Muscle layer of colon (tissue), 2 donors: Measurements from ENCODE around the gene MRPS2.

Experiments
- H3K27ac ChIP-seq: one replicate; pipeline ENCODE4 v1.7.0; 2013; ENCODE audit warnings: low read depth, mild to moderate bottlenecking, low read length, moderate library complexity
- H3K27me3 ChIP-seq, 2 donors: one replicate each; pipeline ENCODE4 v1.7.0; 2013; ENCODE audit warnings: low read length in 2 of 2, mild to moderate bottlenecking in 2 of 2; ENCODE audit not compliant: insufficient read depth in 2 of 2, control insufficient read depth in 1 of 2
- H3K36me3 ChIP-seq: one replicate; pipeline ENCODE4 v1.7.0; 2013; ENCODE audit warnings: mild to moderate bottlenecking, low read length; ENCODE audit not compliant: insufficient read depth
- H3K4me1 ChIP-seq: one replicate; pipeline ENCODE4 v1.7.0; 2013; ENCODE audit warnings: mild to moderate bottlenecking, low read length; ENCODE audit not compliant: insufficient read depth
- H3K4me3 ChIP-seq, 2 donors: one replicate each; pipeline ENCODE4 v1.7.0; 2013; ENCODE audit warnings: low read length in 2 of 2, low read depth in 1 of 2, mild to moderate bottlenecking in 1 of 2, moderate library complexity in 1 of 2
- H3K9ac ChIP-seq: one replicate; pipeline ENCODE4 v1.7.0; 2013; ENCODE audit warnings: low read length
- H3K9me3 ChIP-seq: one replicate; pipeline ENCODE4 v1.7.0; 2013; ENCODE audit warnings: mild to moderate bottlenecking, low read length
- donor health status: abdominal sarcoma.
- donor health status: Adenocarcinoma of cecum.

Gene MRPS2

GRCh38 chr9:135471791-135472640 lies 28.5 kb upstream of the MRPS2 start:
- H3K27me3 ChIP-seq = no peaks in the 10 kb centered on the region
- no peak overlapping the region for H3K4me3 ChIP-seq

GRCh38 chr9:135473972-135474543 lies 26.4 kb upstream of the MRPS2 start:
- Histone ChIP-seq H3K4me3 (no peak overlapping the region), H3K9me3 (no peaks in the 10 kb centered on the region), H3K4me1 (no peaks in the 10 kb centered on the region), H3K36me3 (no peaks in the 10 kb centered on the region), H3K27ac (no peak overlapping the region), H3K9ac (no peak overlapping the region), H3K27me3 (no peaks in the 10 kb centered on the region)

More at GRCh38 chr9:135471791-135472640, 28.5 kb upstream of the MRPS2 start:
- H3K4me1 ChIP-seq = no peaks in the 10 kb centered on the region
- H3K27ac ChIP-seq = no peak overlapping the region
- no peak overlapping the region for H3K9ac ChIP-seq
- no peaks in the 10 kb centered on the region for H3K9me3 ChIP-seq
- H3K36me3 ChIP-seq = no peaks in the 10 kb centered on the region

- Histone ChIP-seq H3K9me3 (no peaks in the 10 kb centered on the region), H3K27me3 (no peaks in the 10 kb centered on the region), H3K27ac (no peak overlapping the region), H3K36me3 (no peaks in the 10 kb centered on the region), H3K4me1 (no peaks in the 10 kb centered on the region), H3K4me3 (no peak overlapping the region), H3K9ac (no peak overlapping the region)
These were observed 25.6 kb upstream of the MRPS2 start for GRCh38 chr9:135474915-135475314.

GRCh38 chr9:135476561-135477355 lies 23.7 kb upstream of the MRPS2 start:
- Histone ChIP-seq H3K9ac (no peak overlapping the region), H3K36me3 (no peaks in the 10 kb centered on the region), H3K27ac (no peak overlapping the region), H3K27me3 (no peaks in the 10 kb centered on the region), H3K4me1 (peaks cover 8% of the 10 kb centered on the region), H3K4me3 (no peak overlapping the region), H3K9me3 (no peaks in the 10 kb centered on the region)

- no peaks in the 10 kb centered on the region for H3K9me3 ChIP-seq
- no peaks in the 10 kb centered on the region for H3K27me3 ChIP-seq
- no peak overlapping the region for H3K4me3 ChIP-seq
- no peak overlapping the region for H3K27ac ChIP-seq
- no peaks in the 10 kb centered on the region for H3K36me3 ChIP-seq
- H3K9ac ChIP-seq = no peak overlapping the region
- peaks cover 8% of the 10 kb centered on the region for H3K4me1 ChIP-seq
These were observed 22.3 kb upstream of the MRPS2 start for GRCh38 chr9:135478191-135478590.

GRCh38 chr9:135478829-135479468 lies 21.5 kb upstream of the MRPS2 start:
- Histone ChIP-seq H3K4me1 (peaks cover 8% of the 10 kb centered on the region), H3K27ac (peak overlapping the region; percentile 24), H3K36me3 (peaks cover 1% of the 10 kb centered on the region), H3K9me3 (no peaks in the 10 kb centered on the region), H3K4me3 (peak overlapping the region; percentile 35 to 61), H3K27me3 (no peaks in the 10 kb centered on the region), H3K9ac (no peak overlapping the region)

GRCh38 chr9:135479469-135480052 lies 20.9 kb upstream of the MRPS2 start, which contains the start of gene PPP1R26:
Gene PPP1R26 (plus strand): TSS chr9:135479782. CDS start chr9:135484511, 4,729 bp downstream.
- H3K9ac ChIP-seq = no peak within 1 kb of the TSS
- H3K4me1 ChIP-seq = peaks cover 8% of the 10 kb centered on the region
- no peaks in the 10 kb centered on the region for H3K27me3 ChIP-seq
- peaks cover 7% of the 10 kb centered on the region for H3K36me3 ChIP-seq
- H3K27ac ChIP-seq = peak within 1 kb of the TSS; percentile 24
- no peaks in the 10 kb centered on the region for H3K9me3 ChIP-seq
- H3K4me3 ChIP-seq = peak within 1 kb of the TSS; percentile 56 to 63

GRCh38 chr9:135480071-135480939 lies 20.2 kb upstream of the MRPS2 start:
- Histone ChIP-seq H3K27ac (no peak overlapping the region), H3K27me3 (no peaks in the 10 kb centered on the region), H3K4me1 (peaks cover 8% of the 10 kb centered on the region), H3K9me3 (no peaks in the 10 kb centered on the region), H3K9ac (no peak overlapping the region), H3K36me3 (peaks cover 14% of the 10 kb centered on the region), H3K4me3 (peak overlapping the region; percentile 56 to 63)

GRCh38 chr9:135480940-135481310 lies 19.6 kb upstream of the MRPS2 start:
- Histone ChIP-seq H3K4me3 (peak overlapping the region in 1 of 2 donors; percentile 56), H3K36me3 (peaks cover 20% of the 10 kb centered on the region), H3K9ac (no peak overlapping the region), H3K27ac (no peak overlapping the region), H3K9me3 (no peaks in the 10 kb centered on the region), H3K27me3 (no peaks in the 10 kb centered on the region), H3K4me1 (peaks cover 8% of the 10 kb centered on the region)

GRCh38 chr9:135482015-135482754 lies 18.3 kb upstream of the MRPS2 start:
- H3K4me3 ChIP-seq = no peak overlapping the region

More at GRCh38 chr9:135482015-135482754, 18.3 kb upstream of the MRPS2 start:
- Histone ChIP-seq H3K36me3 (peaks cover 30% of the 10 kb centered on the region), H3K27ac (no peak overlapping the region), H3K9ac (no peak overlapping the region), H3K27me3 (no peaks in the 10 kb centered on the region), H3K4me1 (peaks cover 8% of the 10 kb centered on the region), H3K9me3 (no peaks in the 10 kb centered on the region)
